Stimulated activated CD8-positive, alpha-beta memory T cell treated with anti-CD3 and anti-CD28 coated beads, Interleukin-4, amount 100 ng/mL, for 48 hours (primary cell): ENCODE data around the gene CRACR2B.

Source experiments
- DNase-seq: peaks from one replicate; pipeline ENCODE4 v3.0.0-alpha.2; 2020

Gene CRACR2B

DNA sequence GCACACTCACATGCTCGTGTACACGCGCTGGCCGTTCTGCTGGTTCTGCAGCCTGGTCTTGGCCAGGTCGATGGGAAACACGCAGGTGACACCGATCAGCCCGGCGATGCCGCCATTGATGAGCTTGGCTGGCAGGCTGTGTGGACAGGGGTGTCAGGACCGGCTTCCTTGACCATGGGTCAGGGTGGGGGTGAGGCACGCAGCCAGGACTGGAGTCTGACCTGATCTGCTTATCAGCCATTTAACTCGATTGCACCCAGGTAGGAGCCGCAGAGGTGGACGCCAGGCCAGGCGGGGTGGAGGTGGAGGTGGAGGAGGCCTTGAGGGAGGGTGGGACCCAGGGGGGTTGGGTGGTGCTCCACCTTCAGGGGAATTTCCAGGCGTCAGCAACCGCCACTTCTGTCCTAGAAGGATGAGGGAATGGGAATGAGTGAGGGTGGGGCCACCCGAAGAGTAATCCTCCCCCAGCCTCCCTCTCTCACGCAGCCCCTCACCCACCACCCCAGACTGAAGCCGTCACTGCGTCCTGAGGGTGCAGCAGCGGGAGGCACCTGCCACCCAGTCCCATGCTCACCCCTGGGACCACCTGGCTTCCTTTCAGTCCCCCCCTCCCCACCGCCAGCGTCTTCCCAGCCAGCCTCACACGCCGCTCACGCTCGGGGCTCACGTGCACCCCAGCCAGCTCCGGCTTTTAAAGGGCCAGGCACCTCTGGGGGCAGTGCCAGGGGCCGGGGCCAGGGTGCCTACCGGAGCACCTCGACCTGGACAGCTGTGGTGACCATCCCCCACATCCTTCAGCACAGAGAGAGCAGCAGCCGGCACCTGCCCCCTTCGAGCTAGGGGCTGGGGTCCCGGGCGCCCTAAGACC is 32.7 kb upstream of the CRACR2B start:
- no peak for DNase-seq

DNA sequence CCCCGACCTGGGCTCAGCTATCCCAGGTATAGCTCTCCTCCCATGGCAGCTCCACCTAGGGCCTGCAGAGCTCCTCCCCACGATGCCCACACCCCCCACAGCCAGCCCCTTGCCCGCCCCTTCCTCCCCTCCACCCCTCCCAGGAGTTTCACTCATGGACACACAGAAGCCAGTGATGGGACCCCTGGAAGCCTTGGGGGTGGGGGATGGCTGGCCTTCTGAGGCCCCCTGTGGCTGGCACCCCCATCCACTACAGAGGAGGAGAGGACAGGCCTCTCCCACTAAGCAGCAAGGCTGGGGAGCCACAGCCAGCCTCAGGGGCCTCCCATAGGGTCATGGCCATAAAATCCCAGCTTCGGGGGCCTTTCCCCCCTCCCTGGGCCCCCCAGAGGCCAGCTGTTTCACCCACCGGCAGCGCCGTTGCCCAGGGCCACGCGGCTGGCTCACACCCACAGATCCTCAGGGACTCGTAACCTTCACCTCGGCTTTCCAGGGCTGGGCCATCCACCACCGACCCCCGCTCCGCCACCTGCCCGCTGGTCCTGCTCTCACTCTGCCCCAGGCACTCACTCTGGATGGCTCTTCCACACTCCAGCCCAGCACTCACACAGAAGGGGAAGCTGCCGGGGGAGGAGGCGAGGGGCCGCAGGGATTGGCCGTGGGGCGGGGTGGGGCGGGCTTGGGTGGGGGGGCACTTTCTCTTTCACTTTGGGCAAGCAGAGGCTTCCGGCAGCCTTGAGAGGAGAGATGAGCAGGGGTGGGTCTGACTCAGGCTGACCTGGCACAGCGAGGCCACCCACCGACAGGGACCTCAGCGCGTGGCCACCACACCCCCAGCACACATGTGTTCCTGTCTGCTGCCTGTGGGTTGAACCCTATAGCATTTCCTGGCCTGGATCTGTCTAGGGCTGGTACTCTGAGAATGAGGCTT is 31.8 kb upstream of the CRACR2B start:
- peak; percentile 89 for DNase-seq

DNA sequence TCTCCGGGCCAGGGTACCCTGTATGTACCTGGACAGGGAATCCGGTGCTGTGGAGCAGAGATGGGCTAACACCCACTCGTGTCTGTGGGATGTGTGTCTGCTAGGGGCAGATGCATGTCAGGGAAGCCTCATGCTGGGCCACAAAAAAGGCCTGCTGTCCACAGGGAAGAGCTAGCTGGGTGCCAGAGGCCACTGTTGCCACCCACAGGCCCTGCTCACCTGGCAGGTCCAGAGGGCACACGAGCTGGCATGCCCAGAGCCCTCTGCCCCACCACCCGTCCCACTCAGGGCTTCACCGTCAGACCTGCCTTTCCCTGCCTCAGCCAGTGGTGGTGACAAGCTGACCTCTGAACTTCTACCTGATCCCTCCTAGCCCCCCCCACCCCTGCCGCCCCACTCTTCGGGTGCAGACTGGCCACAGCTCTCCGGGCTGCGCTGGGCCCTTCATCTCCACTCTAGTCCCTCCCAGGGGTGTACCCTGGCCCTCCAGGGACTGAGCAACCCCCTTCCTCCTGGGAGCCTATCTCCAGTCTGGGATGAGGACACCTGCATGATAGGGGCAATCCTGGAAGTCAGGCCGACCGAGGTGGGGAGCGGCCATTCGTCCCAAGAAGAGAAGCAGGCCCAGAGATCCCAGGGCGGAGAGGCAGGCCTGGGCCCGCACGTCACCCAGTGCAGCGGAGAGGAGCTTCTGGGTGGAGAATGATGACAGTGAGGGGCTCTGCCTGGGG is 31.0 kb upstream of the CRACR2B start:
- no peak for DNase-seq

DNA sequence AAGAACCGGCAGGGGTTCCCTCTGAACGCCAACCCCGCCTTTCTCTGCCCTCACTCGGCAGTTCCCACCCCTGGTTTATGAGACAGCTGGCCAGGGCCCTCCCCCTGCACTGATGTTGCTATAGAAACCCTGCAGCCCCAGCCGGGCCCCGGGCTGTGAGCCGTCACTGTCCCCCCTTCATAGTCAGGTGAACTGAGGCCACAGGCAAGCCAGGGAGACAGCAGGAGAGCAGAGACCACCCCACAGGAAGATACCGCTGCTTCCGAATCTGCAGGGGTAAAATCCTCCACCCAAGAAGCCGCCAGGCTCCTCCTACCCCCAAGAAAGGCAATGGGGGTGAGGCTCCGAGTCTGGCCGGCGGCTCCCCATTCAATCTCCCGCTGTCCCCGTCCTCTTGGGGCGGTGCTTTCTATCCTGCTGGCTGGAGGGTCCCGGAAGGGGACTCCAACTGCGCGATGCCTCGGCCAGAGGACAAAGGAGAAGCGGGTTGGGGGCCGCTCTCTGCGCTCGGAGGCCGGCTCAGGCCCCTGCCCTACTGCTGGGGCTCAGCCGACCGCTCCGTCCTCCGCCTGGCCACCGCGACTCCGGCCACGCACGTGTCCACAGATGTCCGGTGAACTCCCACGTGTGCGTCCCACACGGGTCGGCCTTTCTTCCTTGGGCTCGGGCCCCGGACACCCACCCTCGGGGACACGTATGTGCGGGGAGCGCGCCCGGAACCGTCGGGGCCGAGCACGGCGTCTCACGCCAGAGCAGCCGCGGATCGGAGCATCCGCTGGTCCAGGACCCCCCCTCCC is 30.2 kb upstream of the CRACR2B start:
- peak; percentile 86 for DNase-seq

DNA sequence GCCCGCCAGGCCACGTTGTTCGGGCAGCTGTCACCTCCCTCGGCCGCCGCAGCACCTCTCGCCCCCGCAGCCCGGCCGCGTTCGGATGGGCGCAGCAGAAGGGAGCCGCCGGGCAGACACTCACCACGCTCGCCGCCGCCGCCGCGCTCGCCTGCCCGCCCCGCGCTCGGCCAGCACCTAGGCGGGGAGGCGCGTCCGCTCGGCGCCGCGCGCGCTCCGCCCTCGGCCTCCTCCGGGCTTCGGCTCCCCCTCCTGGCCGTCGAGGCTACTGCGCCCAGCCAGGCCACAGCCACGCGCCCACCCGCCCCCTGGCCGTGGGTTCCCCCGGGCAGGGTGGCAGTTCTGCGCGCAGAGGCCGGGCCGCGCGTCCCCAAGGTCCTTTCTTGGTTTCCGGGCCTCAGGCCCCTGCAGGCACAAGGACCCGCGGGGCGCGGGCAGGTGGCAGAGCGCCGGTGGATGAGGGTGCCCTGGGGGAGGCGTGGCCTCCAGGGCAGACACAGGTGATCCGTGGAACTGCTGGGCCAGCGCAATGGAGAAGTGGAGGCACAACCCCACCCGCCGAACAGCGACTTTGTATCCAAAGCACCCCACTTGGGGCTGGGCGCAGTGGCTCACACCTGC is 29.5 kb upstream of the CRACR2B start, which contains the start of gene SLC25A22:
Gene SLC25A22, minus strand, starts transcription at position 189 of the 621 bp plus-strand sequence. CDS start 3,275 bp downstream, outside the sequence.
- peak; percentile 91 for DNase-seq

DNA sequence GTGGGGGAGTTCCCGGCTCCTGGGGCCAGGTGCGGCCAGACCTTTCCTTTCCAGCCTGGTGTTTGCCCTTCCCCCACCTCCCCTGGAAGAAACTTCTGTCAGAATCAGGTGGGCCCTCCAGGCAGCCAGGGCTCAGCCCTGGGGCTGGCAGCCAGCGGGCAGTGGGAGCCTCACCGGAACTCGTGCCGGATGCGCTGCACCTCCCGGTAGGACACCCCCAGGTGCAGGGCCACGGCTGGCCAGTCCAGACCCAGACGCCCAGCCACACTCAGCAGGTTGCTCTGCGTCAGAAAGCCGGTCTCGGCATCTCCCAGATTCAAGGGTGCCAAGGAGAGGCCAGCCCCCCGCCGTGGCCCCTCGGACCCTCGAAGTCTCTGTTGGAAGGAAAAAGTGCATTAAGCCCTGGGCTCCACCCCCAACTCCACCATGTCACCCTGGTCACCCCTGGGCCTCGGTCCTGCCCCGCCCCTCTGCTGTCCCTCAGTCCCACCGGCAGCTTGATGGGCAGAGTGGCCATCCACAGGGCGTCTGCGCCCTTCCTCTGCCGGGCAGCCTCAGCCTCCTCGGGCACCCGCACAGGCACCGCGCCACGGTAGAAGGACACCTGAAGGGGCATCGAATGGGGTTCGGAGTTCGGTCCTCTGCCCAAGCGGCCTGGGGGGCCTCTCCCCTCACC is 27.9 kb upstream of the CRACR2B start:
- DNase-seq: no peak

DNA sequence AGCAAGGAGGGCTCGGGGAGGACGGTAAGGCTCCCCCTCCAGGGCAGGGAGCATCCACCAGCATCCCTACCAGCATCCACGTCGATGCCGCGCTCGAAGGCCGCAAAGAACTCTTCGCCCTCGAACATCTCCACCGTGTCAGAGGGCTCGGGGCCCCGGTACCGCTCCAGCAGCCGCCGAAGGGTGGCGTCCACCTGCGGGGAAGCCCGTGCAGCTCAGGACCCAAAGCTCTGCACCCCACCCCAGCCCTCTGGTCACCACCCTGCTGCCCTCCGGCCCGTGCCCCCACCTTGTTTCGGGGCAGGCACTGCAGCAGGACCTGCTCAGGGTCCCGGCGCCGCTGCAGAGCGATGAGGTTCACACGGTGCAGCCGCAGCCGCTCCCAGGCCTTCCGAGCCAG is 27.2 kb upstream of the CRACR2B start:
- no peak for DNase-seq

DNA sequence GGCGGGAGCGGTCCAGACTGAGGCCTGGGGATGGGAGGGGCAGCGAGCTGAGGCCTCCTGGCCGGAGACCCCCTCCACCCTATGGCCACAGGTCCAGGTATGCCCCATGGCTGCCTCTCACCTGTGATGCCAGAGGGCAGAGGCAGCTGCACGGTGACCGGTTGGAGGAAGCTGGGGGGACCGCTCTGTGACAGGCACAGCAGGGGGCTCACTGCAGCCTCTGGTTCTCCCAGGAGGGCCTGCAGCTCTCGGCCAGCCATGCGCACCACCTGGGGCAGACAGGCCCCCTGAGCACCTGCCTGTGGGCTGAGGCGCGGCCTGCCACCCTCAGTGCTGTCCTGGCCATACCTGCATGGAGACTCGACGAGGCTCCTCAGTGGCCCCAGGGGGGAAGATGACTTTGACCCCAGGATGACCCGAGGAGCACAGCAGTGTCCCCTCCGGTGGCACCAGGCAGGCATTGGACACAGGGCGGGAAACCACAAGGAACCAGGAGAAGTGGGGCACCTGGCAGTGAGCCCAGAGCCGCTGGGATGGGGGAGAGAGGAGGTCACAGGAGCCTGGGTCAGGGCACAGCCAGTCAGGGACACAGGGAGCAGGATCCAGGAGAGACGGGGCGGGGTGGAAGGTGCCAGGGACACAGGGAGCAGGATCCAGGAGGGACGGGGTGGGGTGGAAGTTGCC is 26.5 kb upstream of the CRACR2B start:
- DNase-seq: no peak

DNA sequence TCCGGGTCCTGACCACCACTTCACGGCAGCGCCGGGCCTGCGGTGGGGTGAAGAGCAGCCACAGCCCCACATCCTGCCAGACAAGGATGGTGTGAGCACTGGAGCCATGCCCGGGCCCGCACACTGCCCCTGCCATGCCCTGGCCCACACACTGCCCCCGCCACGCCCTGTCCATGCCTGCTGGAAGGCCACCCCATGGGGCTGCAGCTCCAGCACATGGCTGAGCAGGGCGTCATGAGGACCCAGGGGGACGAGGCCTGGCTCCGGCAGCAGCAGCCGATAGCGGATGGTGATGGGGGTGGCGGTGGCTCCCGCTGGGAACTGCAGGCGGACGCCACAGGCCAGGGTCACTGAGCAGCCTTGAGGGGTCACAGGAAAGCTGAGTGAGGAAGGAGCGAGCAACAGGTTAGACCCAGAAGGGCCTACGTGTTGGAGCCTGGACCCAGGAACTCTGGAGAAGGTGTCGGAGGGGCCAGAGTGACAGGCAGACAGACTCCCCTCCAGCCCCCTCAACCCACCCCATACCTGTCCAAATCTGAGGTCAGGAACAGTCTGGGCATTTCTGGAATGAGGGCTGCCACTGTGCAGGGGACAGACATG is 25.6 kb upstream of the CRACR2B start:
- DNase-seq: no peak

DNA sequence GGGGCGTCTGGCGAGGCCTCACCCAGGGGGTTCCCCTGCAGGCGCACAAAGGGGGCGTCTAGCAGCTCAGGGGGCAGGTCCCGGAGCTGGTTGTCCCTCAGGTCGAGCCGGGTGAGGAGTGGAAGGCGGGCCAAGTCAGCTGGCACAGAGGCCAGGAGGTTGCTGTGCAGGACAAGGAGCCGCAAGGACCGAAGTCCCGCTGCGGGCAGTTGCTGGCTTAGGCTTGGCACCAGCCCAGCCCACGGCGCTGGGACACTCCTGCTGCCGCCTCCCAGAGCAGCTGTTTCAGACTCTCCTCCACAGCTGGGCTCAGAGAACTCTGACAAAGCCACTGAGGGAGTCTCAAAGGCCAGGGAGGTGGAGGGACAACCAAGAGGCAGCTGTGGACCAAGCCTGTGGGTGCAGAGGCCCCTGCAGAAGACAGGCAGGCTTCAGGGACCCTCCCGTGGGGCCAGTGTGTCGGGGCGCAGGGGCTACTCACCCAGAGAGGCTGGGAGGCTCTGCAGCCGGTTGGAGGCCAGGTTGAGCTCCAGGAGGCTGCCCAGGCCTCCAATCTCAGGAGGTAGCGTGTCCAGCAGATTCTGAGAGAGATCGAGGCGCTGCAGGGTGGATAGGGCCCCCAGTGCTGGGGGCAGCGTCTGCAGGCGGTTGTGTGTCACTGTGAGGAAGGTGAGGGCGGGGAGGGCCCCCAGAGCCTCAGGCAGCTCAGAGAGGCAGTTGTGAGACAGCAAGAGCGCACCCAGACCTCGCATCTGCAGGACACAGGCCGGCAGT is 24.8 kb upstream of the CRACR2B start:
- DNase-seq: no peak

DNA sequence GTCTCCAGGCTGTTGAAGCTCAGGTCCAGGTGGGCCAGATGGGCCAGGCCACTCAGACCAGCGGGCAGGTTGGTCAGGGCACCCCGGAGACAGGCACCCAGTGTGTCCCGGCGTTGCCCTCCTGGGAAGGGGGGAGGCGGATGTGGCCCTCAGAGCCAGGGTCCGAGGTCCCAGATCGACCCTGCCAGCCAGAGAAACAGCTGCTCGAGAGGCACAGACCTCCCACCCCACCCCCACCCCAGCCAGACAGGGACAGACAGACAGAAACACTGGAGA is 24.3 kb upstream of the CRACR2B start:
- no peak for DNase-seq

DNA sequence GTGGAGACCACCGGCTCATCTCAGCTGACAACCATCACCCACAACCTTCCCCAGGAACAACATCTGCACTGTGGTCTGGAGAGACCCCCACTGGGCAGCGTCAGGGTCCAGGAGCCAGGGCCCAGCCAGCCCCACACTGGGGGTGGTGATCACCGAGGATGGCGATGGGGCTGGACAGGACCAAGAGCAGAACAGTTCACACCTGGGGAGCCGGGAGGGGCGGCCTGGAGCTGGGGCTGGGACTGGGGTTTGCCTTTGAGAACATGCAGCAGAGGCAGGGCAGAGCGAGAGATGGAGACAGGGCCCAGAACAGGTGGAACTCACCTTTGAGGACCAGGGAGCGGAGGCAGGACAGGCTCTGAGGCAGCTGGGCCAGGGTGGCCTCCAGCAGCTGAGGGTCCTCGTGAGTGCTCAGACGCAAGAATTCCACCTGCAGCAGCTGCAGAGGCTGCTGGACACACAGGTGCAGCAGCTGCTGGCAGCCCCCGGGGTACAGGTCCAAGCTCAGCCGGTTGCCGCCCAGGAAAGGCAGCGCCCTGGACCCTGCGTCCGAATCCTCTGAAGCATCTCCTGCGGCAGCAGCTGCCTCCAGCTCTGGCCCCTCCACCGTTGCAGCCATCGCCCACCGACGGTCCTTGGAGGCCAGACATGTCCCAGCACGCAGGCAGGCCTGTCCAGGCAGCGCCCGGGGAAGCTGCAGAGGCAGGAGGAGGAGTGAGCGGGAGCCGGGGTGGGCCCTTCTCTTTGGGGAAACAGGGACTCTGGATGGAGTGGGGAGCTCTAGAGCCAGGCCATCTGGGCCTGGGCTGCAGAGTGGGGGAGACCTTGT is 23.7 kb upstream of the CRACR2B start:
- DNase-seq: no peak

DNA sequence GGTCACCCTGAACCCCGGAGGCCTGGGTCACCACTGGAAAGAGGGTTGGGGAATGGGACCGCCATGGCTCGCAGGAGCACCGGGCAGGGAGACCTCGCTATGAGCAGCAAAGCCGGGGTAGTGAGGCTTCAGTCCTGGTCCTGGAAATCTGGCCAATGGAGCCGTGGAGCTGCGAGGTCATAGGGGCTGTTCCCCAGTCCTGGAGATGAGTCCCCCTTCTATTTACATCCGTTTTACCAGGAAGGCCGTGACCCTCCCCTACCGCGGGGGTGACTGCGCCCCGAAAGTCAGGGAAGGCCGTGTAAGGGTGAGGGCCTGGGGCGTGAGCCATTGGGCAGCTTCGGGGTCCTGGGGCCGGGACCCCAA is 23.1 kb upstream of the CRACR2B start:
- DNase-seq: no peak

DNA sequence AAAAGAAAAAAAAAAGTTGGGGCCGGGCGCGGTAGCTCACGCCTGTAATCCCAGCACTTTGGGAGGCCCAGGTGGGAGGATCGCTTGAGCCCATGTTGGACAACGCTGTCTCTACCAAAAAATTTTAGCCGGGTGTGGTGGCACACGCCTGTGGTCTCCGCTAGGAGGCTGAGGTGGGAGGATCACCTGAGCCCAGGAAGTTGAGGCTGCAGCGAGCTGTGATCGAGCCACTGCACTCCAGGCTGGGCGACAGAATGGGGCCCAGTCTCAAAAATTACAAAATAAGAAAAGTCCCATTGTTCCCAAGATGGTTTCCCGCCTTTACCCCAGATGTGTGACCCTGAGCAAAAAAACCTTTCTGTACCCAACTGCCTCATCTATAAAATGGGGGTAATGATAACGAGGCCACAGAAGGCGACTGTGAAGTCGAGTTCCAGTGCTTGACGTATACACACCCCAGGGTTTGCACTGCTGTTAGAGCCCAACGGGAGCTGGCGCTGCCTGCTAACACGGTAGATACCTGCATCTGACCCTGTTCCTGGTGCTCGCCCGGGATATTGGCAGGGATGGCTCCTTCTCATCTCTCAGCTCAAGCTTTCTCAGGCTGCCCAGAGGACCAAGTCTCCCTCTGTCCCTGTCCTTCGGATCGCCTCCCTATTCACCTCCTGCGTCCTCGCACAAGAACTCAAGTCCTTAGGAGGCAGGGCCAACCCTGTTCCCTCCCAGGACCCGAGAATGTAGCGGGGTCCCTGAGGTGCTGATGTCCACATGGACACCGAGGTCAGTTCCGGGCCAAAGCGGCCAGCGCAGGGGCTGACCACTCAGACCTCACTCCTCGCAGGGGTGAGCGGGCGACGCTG is 19.1 kb upstream of the CRACR2B start:
- peak; percentile 62 for DNase-seq

DNA sequence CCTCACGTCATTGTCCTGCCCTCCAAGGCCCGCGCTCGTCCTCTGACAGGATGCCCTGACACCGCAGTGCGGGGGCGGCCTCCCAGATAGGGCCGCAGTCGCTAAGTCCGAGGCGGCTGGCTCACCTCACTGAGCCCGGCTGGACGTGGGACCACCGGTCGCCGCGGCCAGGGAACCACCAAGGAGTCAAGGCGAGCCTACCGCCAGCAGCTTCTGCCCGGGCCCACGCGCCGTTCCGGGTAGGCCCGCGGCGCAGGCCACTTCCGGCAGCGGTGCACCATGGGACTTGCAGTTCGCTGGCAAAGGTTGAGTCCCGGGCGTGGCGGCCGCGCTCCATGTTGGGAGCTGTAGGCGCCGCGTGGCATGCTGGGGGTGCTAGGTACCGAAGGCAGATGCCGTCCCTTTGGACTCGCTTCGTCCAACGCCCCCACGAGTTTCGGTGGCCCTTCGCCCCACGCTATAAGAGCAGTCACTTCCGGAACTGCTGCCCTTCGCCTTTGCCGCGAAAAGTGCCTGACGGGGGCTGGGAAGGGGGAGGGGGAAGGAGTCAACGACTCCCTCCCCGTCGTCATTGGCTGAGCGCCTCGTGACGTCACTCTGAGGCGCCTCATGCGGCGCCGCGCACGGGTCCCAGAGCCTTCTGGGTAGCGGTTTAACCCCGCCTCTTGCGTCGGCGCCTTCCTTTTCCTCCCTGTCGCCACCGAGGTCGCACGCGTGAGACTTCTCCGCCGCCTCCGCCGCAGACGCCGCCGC is 18.3 kb upstream of the CRACR2B start, which contains the start of gene RPLP2:
Gene RPLP2, plus strand, starts transcription at position 681 of the 753 bp plus-strand sequence. CDS start 268 bp downstream, outside the sequence.
- peak; percentile 99 for DNase-seq

DNA sequence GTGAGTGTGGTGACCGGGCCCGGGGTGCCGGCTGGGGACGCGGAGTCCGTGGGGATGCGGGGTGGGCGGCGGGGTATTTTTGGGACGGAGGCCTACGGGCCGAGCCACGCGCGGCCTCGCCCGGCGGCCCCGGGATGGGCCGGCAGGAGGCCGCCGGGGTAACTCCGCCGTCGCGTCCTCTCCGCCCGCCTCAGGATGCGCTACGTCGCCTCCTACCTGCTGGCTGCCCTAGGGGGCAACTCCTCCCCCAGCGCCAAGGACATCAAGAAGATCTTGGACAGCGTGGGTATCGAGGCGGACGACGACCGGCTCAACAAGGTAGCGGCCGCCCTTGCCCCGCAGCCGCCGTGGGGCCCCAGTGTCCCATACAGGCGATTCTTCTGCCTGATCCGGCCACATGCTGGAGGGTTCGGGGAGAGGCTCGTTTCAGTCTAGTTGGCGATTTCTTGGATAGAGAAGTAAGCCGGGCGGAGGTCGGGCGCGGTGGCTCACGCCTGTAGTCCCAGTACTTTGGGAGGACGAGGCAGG is 17.6 kb upstream of the CRACR2B start:
- no peak for DNase-seq
